DMS79 treated with DMSO at 0.1 percent for 48 hours (cell line): ENCODE measurements around the gene SYCE3.
"Not testable (repeated sequence)": the region's sequence is repeated elsewhere in the genome, so short reads cannot be mapped to it uniquely, and the experiment has no call there.

Experiments
- DNase-seq: peaks from one replicate; lab custom pipeline; 2025; lab: John Stamatoyannopoulos, UW

The SYCE3 gene

GRCh38 chr22:50548040-50548920, 14.4 kb downstream of the SYCE3 start:
- DNase-seq = no peak

- DNase-seq = no peak
Measured at GRCh38 chr22:50547263-50547985, 15.3 kb downstream of the SYCE3 start.

GRCh38 chr22:50546326-50547262, 16.1 kb downstream of the SYCE3 start:
- DNase-seq = no peak

- no peak for DNase-seq
Measured at GRCh38 chr22:50545522-50546325, 17.0 kb downstream of the SYCE3 start, which contains the start of gene KLHDC7B. Gene KLHDC7B, plus strand, starts transcription at chr22:50545899. Its CDS starts 345 bp downstream, at chr22:50546244.

- peak; percentile 58 for DNase-seq
Measured at GRCh38 chr22:50544746-50545253, 17.9 kb downstream of the SYCE3 start.

GRCh38 chr22:50544078-50544745, 18.5 kb downstream of the SYCE3 start:
- DNase-seq = peak; percentile 38

GRCh38 chr22:50542416-50542927, 20.2 kb downstream of the SYCE3 start:
- no peak for DNase-seq

- not testable (repeated sequence) for DNase-seq
Measured at GRCh38 chr22:50541667-50542026, 21.1 kb downstream of the SYCE3 start.

GRCh38 chr22:50540381-50540780, 22.3 kb downstream of the SYCE3 start:
- DNase-seq = no peak

- DNase-seq = no peak
Measured at GRCh38 chr22:50537765-50538164, 25.0 kb downstream of the SYCE3 start.

GRCh38 chr22:50536226-50536625, 26.5 kb downstream of the SYCE3 start:
- DNase-seq = no peak

GRCh38 chr22:50535113-50535512, 27.6 kb downstream of the SYCE3 start:
- DNase-seq = no peak

GRCh38 chr22:50533856-50534711, 28.6 kb downstream of the SYCE3 start:
- DNase-seq = not testable (repeated sequence)

- DNase-seq = no peak
Measured at GRCh38 chr22:50532824-50533796, 29.6 kb downstream of the SYCE3 start.

GRCh38 chr22:50531962-50532674, 30.6 kb downstream of the SYCE3 start:
- DNase-seq = no peak

GRCh38 chr22:50531546-50531961, 31.2 kb downstream of the SYCE3 start:
- DNase-seq = peak; percentile 7

GRCh38 chr22:50530877-50531545, 31.7 kb downstream of the SYCE3 start:
- DNase-seq = peak; percentile 27
